SK-N-SH (cell line): ENCODE data around the gene CBLN3.

Experiments
- CTCF ChIP-seq: fragments of 200-600 bp; sonication (generic); IDR thresholded peaks from 2 replicates; pipeline ENCODE4 v1.6.1; 2017; ENCODE audit warnings: antibody characterized with exemption, mild to moderate bottlenecking, moderate library complexity
- ELF1 ChIP-seq: IDR thresholded peaks from 2 replicates; pipeline ENCODE4 v1.4.0; 2012
- EP300 ChIP-seq, 2 experiments: IDR thresholded peaks; 2 replicates each; pipeline versions ENCODE4 v1.4.0 to v1.6.1; 2012; ENCODE audit warnings: borderline replicate concordance in 1 of 2, low read depth in 1 of 2, low read length in 1 of 2
- USF1 ChIP-seq: IDR thresholded peaks from 2 replicates; pipeline ENCODE4 v1.4.0; 2012; ENCODE audit warnings: low read depth, borderline replicate concordance
- ZBTB33 ChIP-seq: IDR thresholded peaks from 2 replicates; pipeline ENCODE4 v1.4.0; 2012; ENCODE audit warnings: low read depth, borderline replicate concordance
- TF ChIP-seq, protein P1 (sequence below): IDR thresholded peaks from 2 replicates; pipeline ENCODE4 v1.4.0; 2012; ENCODE audit warnings: low read depth

DNA sequence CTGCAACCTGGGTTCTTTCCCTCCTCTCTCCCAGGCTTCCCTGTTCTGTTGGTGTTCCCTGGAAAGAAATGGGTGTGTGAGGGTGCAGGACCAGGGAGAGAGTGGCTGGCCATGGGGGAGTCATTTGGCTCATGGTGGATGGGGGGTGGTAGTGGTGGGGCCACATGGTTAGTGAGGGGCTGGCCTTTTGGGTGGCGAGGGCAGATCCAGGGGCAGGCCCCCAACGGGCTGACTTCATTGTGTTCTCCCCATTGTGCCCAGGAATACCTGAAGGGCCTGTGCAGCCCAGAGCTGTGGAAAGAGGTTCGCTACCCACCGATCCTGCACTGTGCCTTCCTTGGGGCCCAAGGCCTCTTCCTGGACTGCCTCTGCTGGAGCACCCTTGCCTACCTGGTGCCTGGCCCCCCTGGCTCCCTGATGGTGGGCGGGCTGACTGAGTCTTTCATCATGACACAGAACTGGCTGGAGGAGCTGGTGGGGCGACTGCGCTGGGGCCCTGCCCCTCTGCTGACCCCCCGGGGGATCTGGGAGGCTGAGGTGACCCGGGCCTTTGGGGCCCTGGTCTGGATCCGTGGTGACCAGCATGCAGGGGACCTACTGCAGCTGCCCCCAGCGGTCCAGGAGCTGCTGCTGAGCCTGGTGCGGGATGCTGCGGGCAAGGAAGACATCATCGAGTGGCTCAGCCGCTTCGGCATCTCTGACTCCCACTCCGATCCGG is 21.7 kb downstream of the CBLN3 start:
- TF ChIP-seq USF1 = no peak
- no peak for TF ChIP-seq CTCF
- TF ChIP-seq EP300 (IDR thresholded peaks at IDR 0.05; ENCODE audit: borderline replicate concordance in 1 of 2, low read depth in 1 of 2, low read length in 1 of 2) = no peak
- TF ChIP-seq ELF1 = no peak
- TF ChIP-seq ZBTB33 = no peak
- TF ChIP-seq, protein P1, sequence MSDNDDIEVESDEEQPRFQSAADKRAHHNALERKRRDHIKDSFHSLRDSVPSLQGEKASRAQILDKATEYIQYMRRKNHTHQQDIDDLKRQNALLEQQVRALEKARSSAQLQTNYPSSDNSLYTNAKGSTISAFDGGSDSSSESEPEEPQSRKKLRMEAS = no peak
